ENCODE results near the gene PITPNC1. TPM values are rescaled to one million over a fixed set of nuclear protein-coding genes. Genes with fewer than 3 reads are reported as not detected.

Gene PITPNC1
- total RNA-seq, 1 donor from 2014 or later, result 5.4 TPM

DNA sequence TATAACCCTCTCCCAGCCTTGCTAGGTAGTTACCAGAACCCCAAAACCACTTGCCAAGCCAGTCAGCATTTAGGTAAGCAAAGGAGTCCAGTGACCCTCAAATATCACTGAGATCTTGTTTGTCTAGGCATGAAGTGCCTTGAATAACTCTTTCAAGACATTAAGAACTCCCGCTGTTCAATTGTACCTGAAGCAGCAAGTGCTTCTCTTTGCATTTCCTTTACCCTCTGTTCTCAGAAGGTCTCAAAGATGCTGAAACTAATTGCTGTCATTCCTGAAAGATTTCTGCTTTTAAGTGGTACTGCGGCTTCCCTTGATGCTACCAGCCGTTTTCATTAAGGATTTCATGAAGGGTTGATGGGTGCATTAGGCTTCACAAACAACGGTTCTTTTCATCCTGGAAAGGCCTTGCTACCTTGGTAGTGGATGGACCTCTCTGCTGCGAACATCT is 142.7 kb downstream of the PITPNC1 start:
- H3K4me3 Mint-ChIP-seq (ENCODE audit: unreplicated experiment), result no peak overlapping the region
- DNase-seq (ENCODE audit: low spot score), result no peak
- H3K4me1 Mint-ChIP-seq (ENCODE audit: low read depth), result no peaks in the 10 kb centered on the region
- no peaks in the 10 kb centered on the region for H3K27me3 Mint-ChIP-seq (ENCODE audit: low read depth)
- peaks cover 9% of the 10 kb centered on the region for H3K9me3 Mint-ChIP-seq (ENCODE audit: low read depth)
- TF ChIP-seq, protein P1, sequence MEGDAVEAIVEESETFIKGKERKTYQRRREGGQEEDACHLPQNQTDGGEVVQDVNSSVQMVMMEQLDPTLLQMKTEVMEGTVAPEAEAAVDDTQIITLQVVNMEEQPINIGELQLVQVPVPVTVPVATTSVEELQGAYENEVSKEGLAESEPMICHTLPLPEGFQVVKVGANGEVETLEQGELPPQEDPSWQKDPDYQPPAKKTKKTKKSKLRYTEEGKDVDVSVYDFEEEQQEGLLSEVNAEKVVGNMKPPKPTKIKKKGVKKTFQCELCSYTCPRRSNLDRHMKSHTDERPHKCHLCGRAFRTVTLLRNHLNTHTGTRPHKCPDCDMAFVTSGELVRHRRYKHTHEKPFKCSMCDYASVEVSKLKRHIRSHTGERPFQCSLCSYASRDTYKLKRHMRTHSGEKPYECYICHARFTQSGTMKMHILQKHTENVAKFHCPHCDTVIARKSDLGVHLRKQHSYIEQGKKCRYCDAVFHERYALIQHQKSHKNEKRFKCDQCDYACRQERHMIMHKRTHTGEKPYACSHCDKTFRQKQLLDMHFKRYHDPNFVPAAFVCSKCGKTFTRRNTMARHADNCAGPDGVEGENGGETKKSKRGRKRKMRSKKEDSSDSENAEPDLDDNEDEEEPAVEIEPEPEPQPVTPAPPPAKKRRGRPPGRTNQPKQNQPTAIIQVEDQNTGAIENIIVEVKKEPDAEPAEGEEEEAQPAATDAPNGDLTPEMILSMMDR (IDR thresholded peaks at IDR 0.05), result no peak
- H3K36me3 Mint-ChIP-seq (ENCODE audit: low read depth), result peaks cover 2% of the 10 kb centered on the region
- no peak overlapping the region for H3K27ac Mint-ChIP-seq (ENCODE audit: unreplicated experiment)

DNA sequence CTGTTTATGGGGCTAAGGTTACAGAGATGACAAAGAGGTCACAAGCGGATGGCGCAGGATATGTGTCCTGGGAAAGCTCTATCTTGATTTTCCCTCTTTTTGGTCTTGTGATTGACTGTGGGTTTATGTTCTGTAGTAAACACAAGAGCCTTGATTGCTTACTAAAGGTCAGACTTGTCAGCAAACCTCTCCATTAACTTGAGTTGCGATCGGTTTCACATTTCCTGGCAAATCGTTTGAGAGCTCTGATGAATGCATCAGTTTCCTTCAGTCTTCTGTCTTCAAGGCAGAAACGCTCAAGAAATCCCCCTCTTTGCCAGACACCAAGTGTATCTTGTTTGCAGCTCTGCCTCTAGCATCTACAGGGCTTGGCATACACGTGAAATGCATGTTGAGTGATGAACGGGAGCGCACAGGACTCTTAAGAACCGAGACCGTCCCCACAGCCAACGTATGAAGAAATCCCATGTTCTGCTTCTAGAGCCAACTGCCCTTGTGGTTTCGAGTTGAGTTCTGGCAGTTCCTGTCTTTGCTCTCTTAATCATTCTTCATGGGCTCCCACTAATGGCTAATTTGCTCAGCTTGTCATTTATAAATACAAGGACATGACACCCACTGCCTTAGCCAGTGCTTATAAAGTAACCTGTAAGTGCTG is 143.3 kb downstream of the PITPNC1 start:
- TF ChIP-seq, protein P1 (IDR thresholded peaks at IDR 0.05), result no peak
- Mint-ChIP-seq H3K4me1 (ENCODE audit: low read depth) (no peaks in the 10 kb centered on the region), H3K36me3 (ENCODE audit: low read depth) (peaks cover 2% of the 10 kb centered on the region), H3K27me3 (ENCODE audit: low read depth) (no peaks in the 10 kb centered on the region), H3K4me3 (ENCODE audit: unreplicated experiment) (no peak overlapping the region), H3K27ac (ENCODE audit: unreplicated experiment) (no peak overlapping the region), H3K9me3 (ENCODE audit: low read depth) (peaks cover 9% of the 10 kb centered on the region)
- DNase-seq (ENCODE audit: low spot score), result no peak

DNA sequence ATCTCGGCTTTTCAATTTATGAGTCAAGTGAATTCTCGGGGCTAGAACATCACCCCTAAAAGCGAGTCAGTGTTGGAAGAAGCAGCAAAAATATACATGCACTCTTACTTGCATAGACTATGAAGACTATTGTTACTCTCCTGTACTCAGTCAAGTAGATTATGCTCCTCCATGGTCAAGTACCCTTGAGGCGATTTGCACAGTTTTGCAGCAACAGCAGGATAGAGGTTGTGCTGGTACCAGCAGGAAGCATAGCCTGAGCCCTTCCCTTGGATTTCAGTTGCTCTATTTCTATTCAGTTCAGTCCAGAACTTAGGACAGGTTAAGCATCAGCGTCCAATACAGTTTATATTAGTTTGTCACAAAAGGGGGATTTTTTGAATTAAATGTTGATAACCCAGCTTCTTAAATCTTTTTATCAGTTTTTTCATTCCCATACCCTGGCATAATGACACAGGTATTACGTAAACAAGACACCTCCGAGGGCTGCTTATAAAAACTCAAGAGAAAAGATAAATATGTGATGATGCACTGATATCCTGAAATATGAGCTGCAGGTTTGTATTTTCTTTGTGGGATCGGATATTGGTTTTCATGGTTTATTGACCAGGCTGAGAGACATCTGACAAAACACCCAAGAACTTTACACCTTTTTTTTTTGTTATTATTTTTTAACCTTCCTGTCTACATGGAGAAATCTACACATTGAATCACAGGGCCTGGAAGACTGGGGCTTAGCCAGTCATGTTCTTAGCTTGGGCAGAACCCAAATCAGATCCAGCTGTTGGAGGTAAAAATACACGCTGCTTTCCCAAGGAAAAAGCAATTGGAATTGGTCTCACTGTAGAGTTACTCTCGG is 144.1 kb downstream of the PITPNC1 start:
- TF ChIP-seq, protein P1 (IDR thresholded peaks at IDR 0.05), result no peak
- Mint-ChIP-seq H3K36me3 (ENCODE audit: low read depth) (peaks cover 2% of the 10 kb centered on the region), H3K4me1 (ENCODE audit: low read depth) (no peaks in the 10 kb centered on the region), H3K27ac (ENCODE audit: unreplicated experiment) (no peak overlapping the region), H3K27me3 (ENCODE audit: low read depth) (no peaks in the 10 kb centered on the region), H3K4me3 (ENCODE audit: unreplicated experiment) (no peak overlapping the region), H3K9me3 (ENCODE audit: low read depth) (peaks cover 9% of the 10 kb centered on the region)
- DNase-seq (ENCODE audit: low spot score), result no peak

DNA sequence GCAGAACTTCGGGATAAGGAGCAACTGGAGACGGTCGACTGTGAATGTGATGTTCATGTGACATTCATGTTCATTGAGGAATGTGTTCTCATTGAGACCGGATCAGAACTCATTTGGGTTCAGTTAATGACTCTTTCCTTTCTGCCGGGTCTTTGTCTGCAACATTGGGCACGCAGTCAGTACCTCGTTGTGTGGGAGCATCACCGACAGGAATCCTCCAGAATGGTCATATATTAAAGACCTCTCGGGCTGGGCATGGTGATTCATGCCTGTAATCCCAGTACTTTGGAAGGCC is 144.6 kb downstream of the PITPNC1 start:
- Mint-ChIP-seq H3K4me1 (ENCODE audit: low read depth) (no peaks in the 10 kb centered on the region), H3K9me3 (ENCODE audit: low read depth) (peaks cover 9% of the 10 kb centered on the region), H3K36me3 (ENCODE audit: low read depth) (peaks cover 2% of the 10 kb centered on the region), H3K4me3 (ENCODE audit: unreplicated experiment) (no peak overlapping the region), H3K27me3 (ENCODE audit: low read depth) (no peaks in the 10 kb centered on the region), H3K27ac (ENCODE audit: unreplicated experiment) (no peak overlapping the region)
- no peak for DNase-seq (ENCODE audit: low spot score)
- TF ChIP-seq, protein P1 (IDR thresholded peaks at IDR 0.05), result no peak

DNA sequence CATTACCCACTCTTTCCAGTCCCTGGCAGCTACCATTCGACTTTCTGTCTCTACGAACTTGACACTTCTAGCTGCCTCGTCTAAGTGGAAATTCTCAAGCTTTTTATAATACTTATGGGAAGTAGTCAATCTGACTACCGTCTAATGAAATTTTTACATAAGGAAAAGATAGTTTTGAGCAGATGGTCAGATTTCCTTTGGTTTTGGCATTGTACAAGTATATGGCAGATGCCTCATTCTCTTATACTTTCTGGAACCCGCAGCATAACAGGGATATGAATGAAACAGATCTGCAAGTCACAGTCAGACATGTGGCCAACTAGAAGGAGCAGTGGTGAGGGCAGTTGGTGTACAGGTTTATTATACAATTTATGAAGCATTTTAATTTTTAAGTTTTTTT is 146.0 kb downstream of the PITPNC1 start:
- H3K4me1 Mint-ChIP-seq (ENCODE audit: low read depth), result no peaks in the 10 kb centered on the region
- no peak overlapping the region for H3K4me3 Mint-ChIP-seq (ENCODE audit: unreplicated experiment)
- no peaks in the 10 kb centered on the region for H3K27me3 Mint-ChIP-seq (ENCODE audit: low read depth)
- TF ChIP-seq, protein P1 (IDR thresholded peaks at IDR 0.05), result no peak
- no peaks in the 10 kb centered on the region for H3K9me3 Mint-ChIP-seq (ENCODE audit: low read depth)
- H3K36me3 Mint-ChIP-seq (ENCODE audit: low read depth), result no peaks in the 10 kb centered on the region
- no peak for DNase-seq (ENCODE audit: low spot score)
- no peak overlapping the region for H3K27ac Mint-ChIP-seq (ENCODE audit: unreplicated experiment)
